B cell (primary cell): ENCODE measurements around the gene ADAMTS17.

ENCODE experiments used
- CTCF ChIP-seq: fragments of 200-600 bp; IDR thresholded peaks from one replicate; pipeline ENCODE4 v1.8.0; 2022; ENCODE audit warnings: antibody characterized with exemption, mild to moderate bottlenecking
- EZH2 ChIP-seq: IDR thresholded peaks from 2 replicates; pipeline ENCODE4 v1.6.1; 2012; ENCODE audit warnings: borderline replicate concordance, low read depth, mild to moderate bottlenecking, moderate library complexity, low read length; ENCODE audit not compliant: insufficient read depth, poor library complexity, severe bottlenecking

- no peak for TF ChIP-seq CTCF
- no peak for TF ChIP-seq EZH2
Observed at GRCh38 chr15:100277087-100277855, 64.5 kb downstream of the ADAMTS17 start.
